ENCODE data around the gene CAPN15.

CAPN15 gene

GRCh38 chr16:535446-536405, 8.2 kb downstream of the CAPN15 start:
- Histone ChIP-seq H3K27ac (ENCODE audit: low read depth, low read length) (peak overlapping the region; percentile 15; the same call in 1 of the 2 replicates), H3K27me3 (ENCODE audit: insufficient read depth, low read length) (no peaks in the 10 kb centered on the region), H2AFZ (ENCODE audit: low read length, unreplicated experiment) (no peak overlapping the region), H3K4me1 (ENCODE audit: control insufficient read depth, insufficient read depth, low read length, unreplicated experiment) (peaks cover 37% of the 10 kb centered on the region), H3K79me2 (ENCODE audit: control insufficient read depth, insufficient read depth, low read length, unreplicated experiment) (peaks cover 91% of the 10 kb centered on the region), H3K36me3 (ENCODE audit: insufficient read depth, low read length) (no peaks in the 10 kb centered on the region; the same call in 1 of the 2 replicates), H3K4me3 (ENCODE audit: low read depth, low read length) (no peak overlapping the region)

DNA sequence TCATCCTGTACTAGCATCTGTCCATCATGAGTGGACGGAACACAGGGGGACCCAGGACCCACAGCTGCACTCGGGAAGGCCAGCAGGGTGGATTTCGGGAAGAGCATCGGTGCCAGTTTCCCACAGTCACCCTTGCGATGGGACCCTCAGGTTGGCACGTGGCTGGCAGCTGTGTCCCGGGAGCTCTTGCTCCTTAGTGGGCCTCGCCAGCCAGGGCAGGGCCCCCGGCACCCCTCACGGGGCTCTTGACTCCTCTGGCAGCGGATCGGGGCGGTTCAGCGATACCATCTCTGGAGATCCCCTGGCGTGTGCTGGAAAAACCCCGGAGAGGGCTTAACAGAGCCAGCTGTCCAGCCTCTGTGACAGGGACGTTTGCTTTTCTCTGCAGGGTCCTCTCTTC, 9.2 kb downstream of the CAPN15 start:
- no peak overlapping the region for H3K4me3 ChIP-seq (ENCODE audit: low read depth, low read length)
- peaks cover 37% of the 10 kb centered on the region for H3K4me1 ChIP-seq (ENCODE audit: control insufficient read depth, insufficient read depth, low read length, unreplicated experiment)
- no peak overlapping the region for H3K27ac ChIP-seq (ENCODE audit: low read depth, low read length)
- no peaks in the 10 kb centered on the region for H3K27me3 ChIP-seq (ENCODE audit: insufficient read depth, low read length)
- H3K36me3 ChIP-seq (ENCODE audit: insufficient read depth, low read length): no peaks in the 10 kb centered on the region; the same call in 1 of the 2 replicates
- H3K79me2 ChIP-seq (ENCODE audit: control insufficient read depth, insufficient read depth, low read length, unreplicated experiment): peaks cover 90% of the 10 kb centered on the region
- no peak overlapping the region for H2AFZ ChIP-seq (ENCODE audit: low read length, unreplicated experiment)

DNA sequence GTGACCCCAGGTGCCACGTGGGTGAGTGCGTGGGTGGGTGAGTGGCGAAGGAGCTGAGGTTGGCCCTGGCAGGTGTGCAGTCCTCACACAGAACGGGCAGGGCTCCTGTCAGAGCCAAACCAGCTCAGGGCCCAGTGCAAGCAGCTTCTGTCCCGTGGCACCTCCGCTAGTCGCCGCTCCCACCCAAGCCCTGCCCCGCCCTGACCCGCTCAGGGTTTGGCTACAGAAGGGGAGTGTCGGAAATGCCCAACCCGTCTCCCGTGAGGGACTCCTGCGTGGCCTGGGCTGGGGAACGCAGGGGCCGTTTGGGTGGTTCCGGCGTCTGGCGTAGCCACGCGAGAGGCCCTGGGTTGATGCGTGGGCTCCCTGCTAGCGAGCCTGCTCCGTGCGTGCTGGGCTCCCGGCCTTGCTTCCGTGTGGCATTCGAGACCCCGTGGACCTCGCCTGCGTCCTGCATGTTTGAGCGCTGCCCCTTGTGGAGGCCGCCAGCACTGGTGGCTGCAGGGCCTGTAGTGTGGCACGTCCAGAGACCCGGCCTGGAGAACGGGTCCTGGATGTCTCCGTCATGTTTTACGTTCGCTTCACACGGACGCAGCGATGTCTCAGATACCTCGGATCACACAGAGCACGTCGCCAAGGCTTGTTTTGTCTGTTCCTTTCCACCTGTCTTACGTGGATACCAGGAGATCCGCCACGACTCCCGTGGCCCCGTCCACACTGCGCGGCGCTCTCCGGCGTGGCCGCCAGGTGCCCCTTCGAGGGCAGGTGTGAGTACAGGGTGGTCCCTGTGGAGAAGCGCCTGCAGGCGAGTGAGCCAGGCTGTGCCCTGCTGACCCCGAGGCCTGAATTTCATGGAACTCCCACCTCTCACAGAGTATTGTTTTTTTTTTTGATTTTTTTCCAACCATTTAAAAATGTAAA, 10.2 kb downstream of the CAPN15 start:
- Histone ChIP-seq H3K4me3 (ENCODE audit: low read depth, low read length) (no peak overlapping the region), H3K27ac (ENCODE audit: low read depth, low read length) (no peak overlapping the region), H3K79me2 (ENCODE audit: control insufficient read depth, insufficient read depth, low read length, unreplicated experiment) (peaks cover 92% of the 10 kb centered on the region), H2AFZ (ENCODE audit: low read length, unreplicated experiment) (no peak overlapping the region), H3K36me3 (ENCODE audit: insufficient read depth, low read length) (no peaks in the 10 kb centered on the region; the same call in 1 of the 2 replicates), H3K4me1 (ENCODE audit: control insufficient read depth, insufficient read depth, low read length, unreplicated experiment) (peaks cover 37% of the 10 kb centered on the region), H3K27me3 (ENCODE audit: insufficient read depth, low read length) (no peaks in the 10 kb centered on the region)

DNA sequence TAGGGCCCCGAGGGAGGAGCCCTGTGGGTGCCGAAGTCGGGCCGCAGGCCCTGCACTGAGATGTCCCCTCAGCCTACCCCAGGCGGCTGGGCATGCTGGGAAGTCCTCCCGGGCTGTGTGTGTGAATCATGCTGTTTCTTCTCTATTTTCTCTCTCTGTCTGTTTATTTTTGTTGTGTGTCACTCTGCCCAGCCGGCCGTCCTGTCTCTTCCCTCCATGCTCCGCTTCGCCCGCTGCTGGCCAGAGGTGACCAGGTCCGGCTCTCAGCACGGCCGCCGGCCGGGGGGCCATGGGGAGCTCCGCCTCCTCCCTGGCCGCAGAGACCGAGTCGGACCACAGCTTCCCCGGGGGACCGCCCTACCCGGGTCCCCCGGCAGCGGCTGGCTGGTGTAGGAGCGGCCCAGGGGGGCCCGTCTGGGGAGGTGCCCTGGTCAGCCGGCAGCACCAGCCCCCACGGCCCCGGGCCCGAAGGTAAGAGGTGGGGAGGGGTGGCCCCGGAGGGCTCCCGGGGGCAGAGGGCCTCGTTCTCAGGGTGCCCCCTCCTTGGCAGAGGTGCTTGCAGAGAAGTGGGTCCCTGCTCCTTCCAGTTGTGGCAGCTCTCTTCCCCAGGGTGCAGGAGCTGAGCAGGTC, 12.5 kb downstream of the CAPN15 start:
- no peaks in the 10 kb centered on the region for H3K27me3 ChIP-seq (ENCODE audit: insufficient read depth, low read length)
- no peak overlapping the region for H3K4me3 ChIP-seq (ENCODE audit: low read depth, low read length)
- H3K79me2 ChIP-seq (ENCODE audit: control insufficient read depth, insufficient read depth, low read length, unreplicated experiment): peaks cover 92% of the 10 kb centered on the region
- no peak overlapping the region for H2AFZ ChIP-seq (ENCODE audit: low read length, unreplicated experiment)
- H3K27ac ChIP-seq (ENCODE audit: low read depth, low read length): peak overlapping the region; percentile 32; the same call in 1 of the 2 replicates
- no peaks in the 10 kb centered on the region; the same call in 1 of the 2 replicates for H3K36me3 ChIP-seq (ENCODE audit: insufficient read depth, low read length)
- peaks cover 23% of the 10 kb centered on the region for H3K4me1 ChIP-seq (ENCODE audit: control insufficient read depth, insufficient read depth, low read length, unreplicated experiment)

DNA sequence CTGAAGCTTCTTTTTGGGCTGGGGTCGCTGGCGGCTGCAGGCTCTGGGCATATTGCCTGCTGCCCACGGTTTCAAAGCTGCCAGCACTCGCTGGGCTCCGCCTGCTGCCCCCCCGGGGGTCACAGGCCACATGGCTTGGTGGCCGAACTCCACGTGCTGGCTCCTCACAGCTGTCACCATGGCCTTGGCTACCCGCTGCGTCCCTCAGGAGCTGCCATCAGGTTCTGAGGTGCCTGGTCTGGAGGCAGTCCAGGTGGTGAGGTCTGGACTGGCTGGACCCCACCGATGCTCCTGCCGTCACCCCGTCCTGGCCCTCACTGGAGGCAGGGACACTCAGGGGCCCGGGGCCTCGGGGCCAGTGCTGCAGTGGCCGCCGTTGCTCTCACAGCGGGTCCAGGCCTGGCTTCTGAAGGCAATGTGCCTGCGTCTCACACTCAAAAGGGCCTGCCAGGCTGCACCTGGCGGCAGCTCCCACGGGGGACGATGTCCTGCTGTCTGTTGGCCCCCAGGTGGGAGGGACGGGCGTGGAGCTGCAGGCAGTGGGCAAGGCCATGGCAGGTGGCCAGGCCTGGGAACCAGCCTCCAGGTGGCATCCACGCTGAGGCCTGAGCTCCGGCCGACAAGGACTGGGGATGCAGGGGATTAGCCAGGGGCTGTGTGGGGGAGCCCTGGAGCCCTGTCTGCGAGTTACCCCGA, 13.3 kb downstream of the CAPN15 start:
- no peak overlapping the region for H3K4me3 ChIP-seq (ENCODE audit: low read depth, low read length)
- peaks cover 92% of the 10 kb centered on the region for H3K79me2 ChIP-seq (ENCODE audit: control insufficient read depth, insufficient read depth, low read length, unreplicated experiment)
- no peaks in the 10 kb centered on the region for H3K27me3 ChIP-seq (ENCODE audit: insufficient read depth, low read length)
- peaks cover 16% of the 10 kb centered on the region for H3K4me1 ChIP-seq (ENCODE audit: control insufficient read depth, insufficient read depth, low read length, unreplicated experiment)
- no peak overlapping the region for H3K27ac ChIP-seq (ENCODE audit: low read depth, low read length)
- H2AFZ ChIP-seq (ENCODE audit: low read length, unreplicated experiment): no peak overlapping the region
- no peaks in the 10 kb centered on the region; the same call in 1 of the 2 replicates for H3K36me3 ChIP-seq (ENCODE audit: insufficient read depth, low read length)

- Histone ChIP-seq H3K4me3 (ENCODE audit: low read depth, low read length) (no peak overlapping the region), H3K27ac (ENCODE audit: low read depth, low read length) (no peak overlapping the region), H3K36me3 (ENCODE audit: insufficient read depth, low read length) (no peaks in the 10 kb centered on the region; the same call in 1 of the 2 replicates), H3K27me3 (ENCODE audit: insufficient read depth, low read length) (no peaks in the 10 kb centered on the region), H3K79me2 (ENCODE audit: control insufficient read depth, insufficient read depth, low read length, unreplicated experiment) (peaks cover 85% of the 10 kb centered on the region), H2AFZ (ENCODE audit: low read length, unreplicated experiment) (no peak overlapping the region), H3K4me1 (ENCODE audit: control insufficient read depth, insufficient read depth, low read length, unreplicated experiment) (peaks cover 13% of the 10 kb centered on the region)
Measured at GRCh38 chr16:543301-544164, 16.0 kb downstream of the CAPN15 start.

GRCh38 chr16:544517-544916, 17.0 kb downstream of the CAPN15 start:
- Histone ChIP-seq H3K27ac (ENCODE audit: low read depth, low read length) (no peak overlapping the region), H3K79me2 (ENCODE audit: control insufficient read depth, insufficient read depth, low read length, unreplicated experiment) (peaks cover 79% of the 10 kb centered on the region), H2AFZ (ENCODE audit: low read length, unreplicated experiment) (no peak overlapping the region), H3K4me3 (ENCODE audit: low read depth, low read length) (no peak overlapping the region), H3K27me3 (ENCODE audit: insufficient read depth, low read length) (no peaks in the 10 kb centered on the region), H3K4me1 (ENCODE audit: control insufficient read depth, insufficient read depth, low read length, unreplicated experiment) (peaks cover 7% of the 10 kb centered on the region), H3K36me3 (ENCODE audit: insufficient read depth, low read length) (no peaks in the 10 kb centered on the region; the same call in 1 of the 2 replicates)

GRCh38 chr16:546909-547770, 19.6 kb downstream of the CAPN15 start:
- Histone ChIP-seq H3K27me3 (ENCODE audit: insufficient read depth, low read length) (no peaks in the 10 kb centered on the region), H2AFZ (ENCODE audit: low read length, unreplicated experiment) (no peak overlapping the region), H3K27ac (ENCODE audit: low read depth, low read length) (no peak overlapping the region), H3K4me3 (ENCODE audit: low read depth, low read length) (no peak overlapping the region), H3K4me1 (ENCODE audit: control insufficient read depth, insufficient read depth, low read length, unreplicated experiment) (no peaks in the 10 kb centered on the region), H3K79me2 (ENCODE audit: control insufficient read depth, insufficient read depth, low read length, unreplicated experiment) (peaks cover 58% of the 10 kb centered on the region), H3K36me3 (ENCODE audit: insufficient read depth, low read length) (peaks cover 5% of the 10 kb centered on the region; the same call in 1 of the 2 replicates)

Data from ACC112 (cell line).